GM21447 (cell line): ENCODE data around the gene TPSAB1.
"Not testable (repeated sequence)": the region's sequence is repeated elsewhere in the genome, so short reads cannot be mapped to it uniquely, and the experiment has no call there.

ENCODE experiments used
- ATAC-seq: cut with Tn5 transposase; IDR thresholded peaks from one replicate; pipeline ENCODE4 v1.9.1; 2021; ENCODE audit not compliant: unreplicated experiment

TPSAB1 gene

GRCh38 chr16:1223355-1224214, 16.9 kb upstream of the TPSAB1 start:
- ATAC-seq, result no peak

GRCh38 chr16:1224558-1224957, 15.9 kb upstream of the TPSAB1 start:
- no peak for ATAC-seq

GRCh38 chr16:1225051-1225451, 15.5 kb upstream of the TPSAB1 start, which contains the start of gene TPSG1:
Gene TPSG1, minus strand, starts transcription at chr16:1225268. Its CDS starts 16 bp downstream, at chr16:1225252.
- no peak for ATAC-seq

- not testable (repeated sequence) for ATAC-seq
Measured at GRCh38 chr16:1225728-1226311, 14.7 kb upstream of the TPSAB1 start.

- not testable (repeated sequence) for ATAC-seq
Measured at GRCh38 chr16:1226692-1227091, 13.8 kb upstream of the TPSAB1 start.

GRCh38 chr16:1228227-1228626, 12.3 kb upstream of the TPSAB1 start:
- ATAC-seq, result not testable (repeated sequence)

- not testable (repeated sequence) for ATAC-seq
Measured at GRCh38 chr16:1229476-1229875, 11.0 kb upstream of the TPSAB1 start.

GRCh38 chr16:1230084-1230470, 10.4 kb upstream of the TPSAB1 start, which contains the start of gene TPSB2:
Gene TPSB2, minus strand, starts transcription at chr16:1230184. Its CDS starts 233 bp downstream, at chr16:1229951.
- ATAC-seq, result not testable (repeated sequence)

- not testable (repeated sequence) for ATAC-seq
Measured at GRCh38 chr16:1230471-1231212, 9.9 kb upstream of the TPSAB1 start.

- ATAC-seq, result not testable (repeated sequence)
Measured at GRCh38 chr16:1231301-1231700, 9.2 kb upstream of the TPSAB1 start.

- not testable (repeated sequence) for ATAC-seq
Measured at GRCh38 chr16:1232049-1232748, 8.3 kb upstream of the TPSAB1 start.

- ATAC-seq, result not testable (repeated sequence)
Measured at GRCh38 chr16:1236659-1237058, 3.8 kb upstream of the TPSAB1 start.

GRCh38 chr16:1237990-1238389, 2.5 kb upstream of the TPSAB1 start:
- no peak for ATAC-seq

- not testable (repeated sequence) for ATAC-seq
Measured at GRCh38 chr16:1238909-1239308, 1.6 kb upstream of the TPSAB1 start.

GRCh38 chr16:1239575-1239974, 930 bp upstream of the TPSAB1 start:
- ATAC-seq, result not testable (repeated sequence)

- ATAC-seq, result not testable (repeated sequence)
Measured at GRCh38 chr16:1241081-1241480, 576 bp downstream of the TPSAB1 start.

GRCh38 chr16:1243363-1243762, 2.9 kb downstream of the TPSAB1 start:
- ATAC-seq, result not testable (repeated sequence)

GRCh38 chr16:1243907-1244850, 3.7 kb downstream of the TPSAB1 start:
- ATAC-seq, result not testable (repeated sequence)

GRCh38 chr16:1244881-1245280, 4.4 kb downstream of the TPSAB1 start:
- no peak for ATAC-seq
